ENCODE data around the gene NEK9. TPM values are rescaled to one million over a fixed set of nuclear protein-coding genes. Genes with fewer than 3 reads are reported as not detected.

Gene NEK9
- total and polyA plus RNA-seq, 2 donors (not counting 3 experiments of a cell fraction or from before 2014, with no cell fraction given), result 22.1 to 65.1 TPM

DNA sequence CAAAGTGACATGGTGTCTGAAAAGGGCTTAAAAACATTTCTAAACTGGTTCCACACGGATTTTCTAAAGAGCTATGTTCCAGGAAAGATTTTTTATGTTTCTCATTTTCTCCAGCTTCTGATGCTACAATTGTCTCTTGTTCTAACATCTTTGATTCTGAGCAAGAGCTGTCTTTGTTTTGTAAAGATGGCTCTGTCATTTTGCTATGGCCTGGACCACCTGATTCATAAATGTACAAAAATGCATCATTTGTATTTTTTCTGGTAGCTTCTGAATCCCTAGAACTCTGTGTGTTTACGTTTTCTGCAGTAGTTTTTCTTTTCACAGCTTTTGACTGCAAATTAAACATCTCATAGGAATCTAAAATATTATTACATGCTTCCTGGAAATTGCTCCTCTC lies 78.7 kb downstream of the NEK9 start:
- ChIA-PET CTCF (interaction anchor here (1.1 kb wide), 1 partner anchor 15 kb away, joined by 3 read pairs; the partner anchor contains the start of gene ACYP1), POLR2A (interaction anchor here (1.2 kb wide), 1 partner anchor 93 kb away, joined by 3 read pairs; the partner anchor contains the start of gene PGF)
- H3K9me3 ChIP-seq (replicated peaks; ENCODE audit: control insufficient read depth, insufficient read depth, low read length), result no peaks in the 10 kb centered on the region
- dilution Hi-C loops (cut with MboI; ENCODE audit: extremely low pct_ligation_motif_present, low sequenced_read_pairs) (no loop called here), intact Hi-C loops (cut with micrococcal nuclease) (no loop called here)
- H3K27me3 ChIP-seq (ENCODE audit: control insufficient read depth in 2 of 2, insufficient read depth in 2 of 2, low read length in 2 of 2), result no peaks in the 10 kb centered on the region
- no peak overlapping the region for H2AFZ ChIP-seq (ENCODE audit: low read depth, low read length)
- H3K79me2 ChIP-seq (ENCODE audit: control insufficient read depth, insufficient read depth, low read length), result peaks cover 6% of the 10 kb centered on the region
- BruUV-seq (replicated peaks), result no TSS peak
- no peak overlapping the region for H3K4me3 ChIP-seq (replicated peaks in 1 of 3; ENCODE audit: insufficient read depth in 1 of 3, low read depth in 1 of 3, low read length in 3 of 3)
- FAIRE-seq (no peak), DNase-seq (ENCODE audit: low read depth, low spot score) (no peak)
- no peak overlapping the region for H3K9ac ChIP-seq (replicated peaks; ENCODE audit: extremely low read depth, insufficient read depth, low read length)
- no peaks in the 10 kb centered on the region for H3K36me3 ChIP-seq (ENCODE audit: control insufficient read depth in 2 of 2, extremely low read depth in 1 of 2, insufficient read depth in 2 of 2, low read length in 2 of 2)
- peaks cover 21% of the 10 kb centered on the region for H3K4me1 ChIP-seq (ENCODE audit: control insufficient read depth, extremely low read depth, insufficient read depth, low read length)
- H3K27ac ChIP-seq (ENCODE audit: insufficient read depth, low read depth, low read length), result no peak overlapping the region
- no peak overlapping the region for H3K4me2 ChIP-seq (ENCODE audit: insufficient read depth, low read length)
- no peaks in the 10 kb centered on the region for H4K20me1 ChIP-seq (replicated peaks; ENCODE audit: control insufficient read depth, extremely low read depth, insufficient read depth, low read length)
- TF ChIP-seq FOS (IDR thresholded peaks at IDR 0.05; ENCODE audit: borderline replicate concordance, insufficient read depth, low read length), result no peak
- TF ChIP-seq, protein P1, sequence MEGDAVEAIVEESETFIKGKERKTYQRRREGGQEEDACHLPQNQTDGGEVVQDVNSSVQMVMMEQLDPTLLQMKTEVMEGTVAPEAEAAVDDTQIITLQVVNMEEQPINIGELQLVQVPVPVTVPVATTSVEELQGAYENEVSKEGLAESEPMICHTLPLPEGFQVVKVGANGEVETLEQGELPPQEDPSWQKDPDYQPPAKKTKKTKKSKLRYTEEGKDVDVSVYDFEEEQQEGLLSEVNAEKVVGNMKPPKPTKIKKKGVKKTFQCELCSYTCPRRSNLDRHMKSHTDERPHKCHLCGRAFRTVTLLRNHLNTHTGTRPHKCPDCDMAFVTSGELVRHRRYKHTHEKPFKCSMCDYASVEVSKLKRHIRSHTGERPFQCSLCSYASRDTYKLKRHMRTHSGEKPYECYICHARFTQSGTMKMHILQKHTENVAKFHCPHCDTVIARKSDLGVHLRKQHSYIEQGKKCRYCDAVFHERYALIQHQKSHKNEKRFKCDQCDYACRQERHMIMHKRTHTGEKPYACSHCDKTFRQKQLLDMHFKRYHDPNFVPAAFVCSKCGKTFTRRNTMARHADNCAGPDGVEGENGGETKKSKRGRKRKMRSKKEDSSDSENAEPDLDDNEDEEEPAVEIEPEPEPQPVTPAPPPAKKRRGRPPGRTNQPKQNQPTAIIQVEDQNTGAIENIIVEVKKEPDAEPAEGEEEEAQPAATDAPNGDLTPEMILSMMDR (IDR thresholded peaks at IDR 0.05; ENCODE audit: extremely low read depth in 1 of 2, insufficient read depth in 1 of 2, low read depth in 1 of 2, low read length in 2 of 2), result no peak
- no peak for TF ChIP-seq POLR2AphosphoS5 (IDR thresholded peaks at IDR 0.05; ENCODE audit: insufficient read depth, low read depth, low read length)
- no peak for TF ChIP-seq JUN (IDR thresholded peaks at IDR 0.05; ENCODE audit: borderline replicate concordance, insufficient read depth, insufficient read length, low read depth)
- H3K9me1 ChIP-seq (replicated peaks; ENCODE audit: control insufficient read depth, extremely low read depth, insufficient read depth, low read length), result no peaks in the 10 kb centered on the region

- Histone ChIP-seq H4K20me1 (replicated peaks; ENCODE audit: control insufficient read depth, extremely low read depth, insufficient read depth, low read length) (no peaks in the 10 kb centered on the region), H3K36me3 (ENCODE audit: control insufficient read depth in 2 of 2, extremely low read depth in 1 of 2, insufficient read depth in 2 of 2, low read length in 2 of 2) (no peaks in the 10 kb centered on the region), H3K79me2 (ENCODE audit: control insufficient read depth, insufficient read depth, low read length) (peaks cover 6% of the 10 kb centered on the region), H3K27me3 (ENCODE audit: control insufficient read depth in 2 of 2, insufficient read depth in 2 of 2, low read length in 2 of 2) (no peaks in the 10 kb centered on the region), H2AFZ (ENCODE audit: low read depth, low read length) (no peak overlapping the region), H3K9me1 (replicated peaks; ENCODE audit: control insufficient read depth, extremely low read depth, insufficient read depth, low read length) (no peaks in the 10 kb centered on the region), H3K4me3 (replicated peaks in 1 of 3; ENCODE audit: insufficient read depth in 1 of 3, low read depth in 1 of 3, low read length in 3 of 3) (no peak overlapping the region), H3K9ac (replicated peaks; ENCODE audit: extremely low read depth, insufficient read depth, low read length) (no peak overlapping the region), H3K9me3 (replicated peaks; ENCODE audit: control insufficient read depth, insufficient read depth, low read length) (no peaks in the 10 kb centered on the region), H3K27ac (ENCODE audit: insufficient read depth, low read depth, low read length) (no peak overlapping the region), H3K4me1 (ENCODE audit: control insufficient read depth, extremely low read depth, insufficient read depth, low read length) (peaks cover 21% of the 10 kb centered on the region), H3K4me2 (ENCODE audit: insufficient read depth, low read length) (no peak overlapping the region)
- dilution Hi-C loops (cut with MboI; ENCODE audit: extremely low pct_ligation_motif_present, low sequenced_read_pairs) (no loop called here), intact Hi-C loops (cut with micrococcal nuclease) (loop anchor here (2.0 kb wide), 1 partner anchor 17 kb away; the partner anchor contains the start of gene ACYP1)
- POLR2A ChIA-PET, result no interaction called here
- FAIRE-seq (no peak), DNase-seq (ENCODE audit: low read depth, low spot score) (no peak)
- TF ChIP-seq, protein P1 (IDR thresholded peaks at IDR 0.05; ENCODE audit: extremely low read depth in 1 of 2, insufficient read depth in 1 of 2, low read depth in 1 of 2, low read length in 2 of 2), result no peak
- TF ChIP-seq FOS (IDR thresholded peaks at IDR 0.05; ENCODE audit: borderline replicate concordance, insufficient read depth, low read length), result no peak
- no peak for TF ChIP-seq JUN (IDR thresholded peaks at IDR 0.05; ENCODE audit: borderline replicate concordance, insufficient read depth, insufficient read length, low read depth)
- TF ChIP-seq POLR2AphosphoS5 (IDR thresholded peaks at IDR 0.05; ENCODE audit: insufficient read depth, low read depth, low read length), result no peak
- TF ChIP-seq EZH2 (IDR thresholded peaks at IDR 0.05; ENCODE audit: borderline replicate concordance, low read depth, low read length, severe bottlenecking), result no peak
- TF ChIP-seq MYC (IDR thresholded peaks at IDR 0.05; ENCODE audit: low read depth, low read length), result no peak
- no peak for TF ChIP-seq GATA2 (IDR thresholded peaks at IDR 0.05; ENCODE audit: insufficient read depth, insufficient read length, low read depth, low read length)
- TF ChIP-seq POLR2A (IDR thresholded peaks at IDR 0.05; ENCODE audit: low read depth, low read length), result no peak
- TF ChIP-seq MAX (IDR thresholded peaks at IDR 0.05; ENCODE audit: insufficient read depth, insufficient read length), result no peak
- BruUV-seq (replicated peaks), result no TSS peak
- CTCF ChIA-PET, result interaction anchor here (1.1 kb wide), 1 partner anchor 16 kb away, joined by 3 read pairs; the partner anchor contains the start of gene ACYP1
Observed at GRCh38 chr14:75047506-75047905, 79.3 kb downstream of the NEK9 start.
